Cardiac muscle cell (in vitro differentiated cells and primary cell): ENCODE results near the gene GRK4. TPM values are rescaled to one million over a fixed set of nuclear protein-coding genes. Genes with fewer than 3 reads are reported as not detected.
"Not testable (repeated sequence)": the region's sequence is repeated elsewhere in the genome, so short reads cannot be mapped to it uniquely, and the experiment has no call there.

Source experiments
- DNase-seq, 2 donors: peaks; one replicate each; pipeline versions ENCODE4 v3.0.0 to v3.0.0-alpha.2; 2010 to 2017; ENCODE audit warnings: low read depth in 1 of 2, low spot score in 1 of 2
- H3K27ac ChIP-seq: fragments of 200-600 bp; sonication (generic); 2 replicates; pipeline ENCODE4 v1.5.1; 2016
- H3K27me3 ChIP-seq: fragments of 200-600 bp; sonication (generic); 2 replicates; pipeline ENCODE4 v1.6.0; 2016; ENCODE audit warnings: control low read depth
- H3K36me3 ChIP-seq: fragments of 200-600 bp; sonication (generic); 2 replicates; pipeline ENCODE4 v1.5.1; 2016; ENCODE audit warnings: control low read depth
- H3K4me1 ChIP-seq: fragments of 200-600 bp; sonication (generic); 2 replicates; pipeline ENCODE4 v1.8.1; 2017; ENCODE audit warnings: low read depth, mild to moderate bottlenecking, mixed run types
- H3K4me3 ChIP-seq: fragments of 200-600 bp; sonication (generic); 2 replicates; pipeline ENCODE4 v1.5.1; 2016; ENCODE audit warnings: mild to moderate bottlenecking
- H3K9me3 ChIP-seq: fragments of 200-600 bp; sonication (generic); 2 replicates; pipeline ENCODE4 v1.5.1; 2017; ENCODE audit warnings: low read depth, mild to moderate bottlenecking, control low read depth
- CTCF ChIP-seq: IDR thresholded peaks from 2 replicates; pipeline ENCODE4 v1.5.1; 2012; ENCODE audit warnings: low read depth, mild to moderate bottlenecking, low read length
- polyA plus RNA-seq: library from polyadenylated mRNA; unstranded; fragments of >200 nt; fragmentation: Nextera tagmentation; extraction: Ambion mirVana; gene quantifications from 2 replicates; pipeline ENCODE4 v1.2.1, GENCODE V29; 2016
- total RNA-seq: library from RNA; depleted of rRNA; stranded (reverse); fragments of >200 nt; gene quantifications from 2 replicates; pipeline ENCODE4 v1.2.3, GENCODE V29; 2016

GRK4 gene
- 9.4 and 12.8 TPM in 2 replicates for total RNA-seq
- polyA plus RNA-seq: 10.0 and 11.1 TPM in 2 replicates

- H3K9me3 ChIP-seq: no peaks in the 10 kb centered on the region
- peak within 1 kb of the TSS; percentile 93 for H3K27ac ChIP-seq
- H3K4me1 ChIP-seq: peaks cover 8% of the 10 kb centered on the region
- no peaks in the 10 kb centered on the region for H3K36me3 ChIP-seq
- H3K4me3 ChIP-seq: peak within 1 kb of the TSS; percentile 86
- H3K27me3 ChIP-seq: no peaks in the 10 kb centered on the region
- TF ChIP-seq CTCF: peak; percentile 37
- DNase-seq: peak; percentile 99
Observed at GRCh38 chr4:2963175-2963965, at the start of gene GRK4, which contains the start of gene NOP14. Gene GRK4 (plus strand): TSS chr4:2963571. CDS start chr4:2964071, 500 bp downstream. Gene NOP14 (minus strand): TSS chr4:2963406. CDS start chr4:2963319, 87 bp downstream.

GRCh38 chr4:2914256-2915126, 48.9 kb upstream of the GRK4 start:
- Histone ChIP-seq H3K9me3 (no peaks in the 10 kb centered on the region), H3K27ac (no peak overlapping the region), H3K36me3 (peaks cover 24% of the 10 kb centered on the region), H3K27me3 (no peaks in the 10 kb centered on the region), H3K4me3 (no peak overlapping the region), H3K4me1 (no peaks in the 10 kb centered on the region)
- no peak for DNase-seq
- TF ChIP-seq CTCF: no peak

- H3K4me1 ChIP-seq: no peaks in the 10 kb centered on the region
- no peak overlapping the region for H3K27ac ChIP-seq
- H3K4me3 ChIP-seq: no peak overlapping the region
- no peaks in the 10 kb centered on the region for H3K9me3 ChIP-seq
- DNase-seq: no peak
- no peaks in the 10 kb centered on the region for H3K27me3 ChIP-seq
- H3K36me3 ChIP-seq: peaks cover 17% of the 10 kb centered on the region
- no peak for TF ChIP-seq CTCF
Observed at GRCh38 chr4:2915789-2916188, 47.6 kb upstream of the GRK4 start.

- H3K4me3 ChIP-seq, DNase-seq, H3K27me3 ChIP-seq, H3K9me3 ChIP-seq, H3K27ac ChIP-seq, H3K4me1 ChIP-seq: not testable (repeated sequence)
- H3K36me3 ChIP-seq: peaks cover 13% of the 10 kb centered on the region
Observed at GRCh38 chr4:2916696-2917095, 46.7 kb upstream of the GRK4 start.

GRCh38 chr4:2918300-2918699, 45.1 kb upstream of the GRK4 start:
- not testable (repeated sequence) for DNase-seq, H3K27me3 ChIP-seq, H3K27ac ChIP-seq, H3K9me3 ChIP-seq, H3K4me1 ChIP-seq, H3K36me3 ChIP-seq, H3K4me3 ChIP-seq

- H3K9me3 ChIP-seq, DNase-seq, H3K27ac ChIP-seq, H3K27me3 ChIP-seq, H3K4me3 ChIP-seq, H3K4me1 ChIP-seq: not testable (repeated sequence)
- peaks cover 10% of the 10 kb centered on the region for H3K36me3 ChIP-seq
Observed at GRCh38 chr4:2918714-2919113, 44.7 kb upstream of the GRK4 start.

- H3K36me3 ChIP-seq: peaks cover 16% of the 10 kb centered on the region
- H3K27me3 ChIP-seq, H3K9me3 ChIP-seq, H3K4me1 ChIP-seq, H3K4me3 ChIP-seq: not testable (repeated sequence)
- DNase-seq: peak in 1 of 2 donors; percentile 40
- H3K27ac ChIP-seq: peak overlapping the region; percentile 64
Observed at GRCh38 chr4:2922453-2923101, 40.8 kb upstream of the GRK4 start.
